Measurements from ENCODE around the gene PLCH1. TPM values are rescaled to one million over a fixed set of nuclear protein-coding genes. Genes with fewer than 3 reads are reported as not detected.

The PLCH1 gene
- total and polyA plus RNA-seq, 2 experiments from 2014 or later, result 8.1 to 25.3 TPM

DNA sequence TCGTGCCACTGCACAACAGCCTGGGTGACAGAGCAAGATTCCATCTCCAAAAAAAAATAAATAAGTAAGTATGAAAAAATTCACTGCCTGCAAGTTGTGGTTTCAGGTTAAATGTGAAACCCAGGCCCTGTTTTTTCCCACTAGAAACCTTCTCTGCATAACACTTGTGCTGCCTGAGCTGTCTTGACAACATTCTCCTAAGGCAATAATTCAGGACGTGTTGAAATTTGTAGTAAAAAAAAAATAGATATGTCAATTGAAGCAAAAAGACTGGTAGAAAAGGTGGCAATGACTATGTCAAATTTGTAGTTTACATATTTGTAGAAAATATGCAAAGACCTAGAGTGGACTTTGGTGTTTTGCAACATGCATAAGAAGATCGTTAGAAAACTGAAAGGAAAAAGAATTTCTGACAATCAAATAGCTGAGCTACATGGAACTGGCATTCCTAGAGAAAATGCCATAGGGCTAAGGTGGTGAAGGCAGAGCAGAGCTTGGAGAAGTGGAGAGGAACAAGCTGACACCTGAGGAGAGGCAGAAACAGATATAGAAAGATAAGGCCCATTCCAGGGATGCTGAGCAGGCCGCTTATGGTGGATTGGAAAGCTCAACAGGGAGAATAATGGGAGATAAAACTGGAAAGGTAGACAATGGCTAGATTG lies 150.2 kb downstream of the PLCH1 start:
- Mint-ChIP-seq H3K4me1 (peaks cover 9% of the 10 kb centered on the region), H3K27ac (no peak overlapping the region), H3K4me3 (no peak overlapping the region), H3K36me3 (ENCODE audit: low read depth) (peaks cover 10% of the 10 kb centered on the region), H3K27me3 (ENCODE audit: insufficient read depth, low read depth, poor library complexity) (peaks cover 3% of the 10 kb centered on the region), H3K9me3 (no peaks in the 10 kb centered on the region)
- no peak for ATAC-seq
- Histone ChIP-seq H3K27ac (ENCODE audit: low read depth) (no peak overlapping the region), H3K36me3 (ENCODE audit: insufficient read depth) (no peaks in the 10 kb centered on the region), H2AFZ (no peak overlapping the region), H3K4me1 (ENCODE audit: insufficient read depth) (no peaks in the 10 kb centered on the region), H3F3A (replicated peaks; ENCODE audit: low read depth) (no peaks in the 10 kb centered on the region), H3K79me2 (replicated peaks; ENCODE audit: insufficient read depth) (no peaks in the 10 kb centered on the region), H4K20me1 (replicated peaks; ENCODE audit: insufficient read depth) (no peaks in the 10 kb centered on the region), H3K27me3 (ENCODE audit: insufficient read depth) (no peaks in the 10 kb centered on the region), H3K9me2 (ENCODE audit: insufficient read depth) (no peaks in the 10 kb centered on the region), H3K4me3 (no peak overlapping the region), H3K4me2 (no peak overlapping the region)
- TF ChIP-seq, protein P1, sequence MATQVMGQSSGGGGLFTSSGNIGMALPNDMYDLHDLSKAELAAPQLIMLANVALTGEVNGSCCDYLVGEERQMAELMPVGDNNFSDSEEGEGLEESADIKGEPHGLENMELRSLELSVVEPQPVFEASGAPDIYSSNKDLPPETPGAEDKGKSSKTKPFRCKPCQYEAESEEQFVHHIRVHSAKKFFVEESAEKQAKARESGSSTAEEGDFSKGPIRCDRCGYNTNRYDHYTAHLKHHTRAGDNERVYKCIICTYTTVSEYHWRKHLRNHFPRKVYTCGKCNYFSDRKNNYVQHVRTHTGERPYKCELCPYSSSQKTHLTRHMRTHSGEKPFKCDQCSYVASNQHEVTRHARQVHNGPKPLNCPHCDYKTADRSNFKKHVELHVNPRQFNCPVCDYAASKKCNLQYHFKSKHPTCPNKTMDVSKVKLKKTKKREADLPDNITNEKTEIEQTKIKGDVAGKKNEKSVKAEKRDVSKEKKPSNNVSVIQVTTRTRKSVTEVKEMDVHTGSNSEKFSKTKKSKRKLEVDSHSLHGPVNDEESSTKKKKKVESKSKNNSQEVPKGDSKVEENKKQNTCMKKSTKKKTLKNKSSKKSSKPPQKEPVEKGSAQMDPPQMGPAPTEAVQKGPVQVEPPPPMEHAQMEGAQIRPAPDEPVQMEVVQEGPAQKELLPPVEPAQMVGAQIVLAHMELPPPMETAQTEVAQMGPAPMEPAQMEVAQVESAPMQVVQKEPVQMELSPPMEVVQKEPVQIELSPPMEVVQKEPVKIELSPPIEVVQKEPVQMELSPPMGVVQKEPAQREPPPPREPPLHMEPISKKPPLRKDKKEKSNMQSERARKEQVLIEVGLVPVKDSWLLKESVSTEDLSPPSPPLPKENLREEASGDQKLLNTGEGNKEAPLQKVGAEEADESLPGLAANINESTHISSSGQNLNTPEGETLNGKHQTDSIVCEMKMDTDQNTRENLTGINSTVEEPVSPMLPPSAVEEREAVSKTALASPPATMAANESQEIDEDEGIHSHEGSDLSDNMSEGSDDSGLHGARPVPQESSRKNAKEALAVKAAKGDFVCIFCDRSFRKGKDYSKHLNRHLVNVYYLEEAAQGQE (IDR thresholded peaks at IDR 0.05; ENCODE audit: unreplicated experiment), result no peak
- no peak for TF ChIP-seq ZNF114 (CRISPR knock-in tag; IDR thresholded peaks at IDR 0.05)
- TF ChIP-seq EZH2 (IDR thresholded peaks at IDR 0.05; ENCODE audit: low read depth, unreplicated experiment), result no peak
- TF ChIP-seq, protein P2, sequence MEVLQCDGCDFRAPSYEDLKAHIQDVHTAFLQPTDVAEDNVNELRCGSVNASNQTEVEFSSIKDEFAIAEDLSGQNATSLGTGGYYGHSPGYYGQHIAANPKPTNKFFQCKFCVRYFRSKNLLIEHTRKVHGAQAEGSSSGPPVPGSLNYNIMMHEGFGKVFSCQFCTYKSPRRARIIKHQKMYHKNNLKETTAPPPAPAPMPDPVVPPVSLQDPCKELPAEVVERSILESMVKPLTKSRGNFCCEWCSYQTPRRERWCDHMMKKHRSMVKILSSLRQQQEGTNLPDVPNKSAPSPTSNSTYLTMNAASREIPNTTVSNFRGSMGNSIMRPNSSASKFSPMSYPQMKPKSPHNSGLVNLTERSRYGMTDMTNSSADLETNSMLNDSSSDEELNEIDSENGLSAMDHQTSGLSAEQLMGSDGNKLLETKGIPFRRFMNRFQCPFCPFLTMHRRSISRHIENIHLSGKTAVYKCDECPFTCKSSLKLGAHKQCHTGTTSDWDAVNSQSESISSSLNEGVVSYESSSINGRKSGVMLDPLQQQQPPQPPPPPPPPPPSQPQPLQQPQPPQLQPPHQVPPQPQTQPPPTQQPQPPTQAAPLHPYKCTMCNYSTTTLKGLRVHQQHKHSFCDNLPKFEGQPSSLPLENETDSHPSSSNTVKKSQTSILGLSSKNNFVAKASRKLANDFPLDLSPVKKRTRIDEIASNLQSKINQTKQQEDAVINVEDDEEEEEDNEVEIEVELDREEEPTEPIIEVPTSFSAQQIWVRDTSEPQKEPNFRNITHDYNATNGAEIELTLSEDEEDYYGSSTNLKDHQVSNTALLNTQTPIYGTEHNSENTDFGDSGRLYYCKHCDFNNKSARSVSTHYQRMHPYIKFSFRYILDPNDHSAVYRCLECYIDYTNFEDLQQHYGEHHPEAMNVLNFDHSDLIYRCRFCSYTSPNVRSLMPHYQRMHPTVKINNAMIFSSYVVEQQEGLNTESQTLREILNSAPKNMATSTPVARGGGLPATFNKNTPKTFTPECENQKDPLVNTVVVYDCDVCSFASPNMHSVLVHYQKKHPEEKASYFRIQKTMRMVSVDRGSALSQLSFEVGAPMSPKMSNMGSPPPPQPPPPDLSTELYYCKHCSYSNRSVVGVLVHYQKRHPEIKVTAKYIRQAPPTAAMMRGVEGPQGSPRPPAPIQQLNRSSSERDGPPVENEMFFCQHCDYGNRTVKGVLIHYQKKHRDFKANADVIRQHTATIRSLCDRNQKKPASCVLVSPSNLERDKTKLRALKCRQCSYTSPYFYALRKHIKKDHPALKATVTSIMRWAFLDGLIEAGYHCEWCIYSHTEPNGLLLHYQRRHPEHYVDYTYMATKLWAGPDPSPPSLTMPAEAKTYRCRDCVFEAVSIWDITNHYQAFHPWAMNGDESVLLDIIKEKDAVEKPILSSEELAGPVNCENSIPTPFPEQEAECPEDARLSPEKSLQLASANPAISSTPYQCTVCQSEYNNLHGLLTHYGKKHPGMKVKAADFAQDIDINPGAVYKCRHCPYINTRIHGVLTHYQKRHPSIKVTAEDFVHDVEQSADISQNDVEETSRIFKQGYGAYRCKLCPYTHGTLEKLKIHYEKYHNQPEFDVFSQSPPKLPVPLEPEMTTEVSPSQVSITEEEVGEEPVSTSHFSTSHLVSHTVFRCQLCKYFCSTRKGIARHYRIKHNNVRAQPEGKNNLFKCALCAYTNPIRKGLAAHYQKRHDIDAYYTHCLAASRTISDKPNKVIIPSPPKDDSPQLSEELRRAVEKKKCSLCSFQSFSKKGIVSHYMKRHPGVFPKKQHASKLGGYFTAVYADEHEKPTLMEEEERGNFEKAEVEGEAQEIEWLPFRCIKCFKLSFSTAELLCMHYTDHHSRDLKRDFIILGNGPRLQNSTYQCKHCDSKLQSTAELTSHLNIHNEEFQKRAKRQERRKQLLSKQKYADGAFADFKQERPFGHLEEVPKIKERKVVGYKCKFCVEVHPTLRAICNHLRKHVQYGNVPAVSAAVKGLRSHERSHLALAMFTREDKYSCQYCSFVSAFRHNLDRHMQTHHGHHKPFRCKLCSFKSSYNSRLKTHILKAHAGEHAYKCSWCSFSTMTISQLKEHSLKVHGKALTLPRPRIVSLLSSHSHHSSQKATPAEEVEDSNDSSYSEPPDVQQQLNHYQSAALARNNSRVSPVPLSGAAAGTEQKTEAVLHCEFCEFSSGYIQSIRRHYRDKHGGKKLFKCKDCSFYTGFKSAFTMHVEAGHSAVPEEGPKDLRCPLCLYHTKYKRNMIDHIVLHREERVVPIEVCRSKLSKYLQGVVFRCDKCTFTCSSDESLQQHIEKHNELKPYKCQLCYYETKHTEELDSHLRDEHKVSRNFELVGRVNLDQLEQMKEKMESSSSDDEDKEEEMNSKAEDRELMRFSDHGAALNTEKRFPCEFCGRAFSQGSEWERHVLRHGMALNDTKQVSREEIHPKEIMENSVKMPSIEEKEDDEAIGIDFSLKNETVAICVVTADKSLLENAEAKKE (CRISPR knock-in tag; IDR thresholded peaks at IDR 0.05), result no peak
- TF ChIP-seq NANOG (IDR thresholded peaks at IDR 0.05; ENCODE audit: borderline replicate concordance), result no peak
- TF ChIP-seq CREB1 (CRISPR knock-in tag; IDR thresholded peaks at IDR 0.05; ENCODE audit: low read depth), result no peak
- TF ChIP-seq JUNB (IDR thresholded peaks at IDR 0.05; ENCODE audit: unreplicated experiment), result no peak
- no peak for TF ChIP-seq ZNF331 (CRISPR knock-in tag; IDR thresholded peaks at IDR 0.05; ENCODE audit: low read depth)
- TF ChIP-seq, protein P3, sequence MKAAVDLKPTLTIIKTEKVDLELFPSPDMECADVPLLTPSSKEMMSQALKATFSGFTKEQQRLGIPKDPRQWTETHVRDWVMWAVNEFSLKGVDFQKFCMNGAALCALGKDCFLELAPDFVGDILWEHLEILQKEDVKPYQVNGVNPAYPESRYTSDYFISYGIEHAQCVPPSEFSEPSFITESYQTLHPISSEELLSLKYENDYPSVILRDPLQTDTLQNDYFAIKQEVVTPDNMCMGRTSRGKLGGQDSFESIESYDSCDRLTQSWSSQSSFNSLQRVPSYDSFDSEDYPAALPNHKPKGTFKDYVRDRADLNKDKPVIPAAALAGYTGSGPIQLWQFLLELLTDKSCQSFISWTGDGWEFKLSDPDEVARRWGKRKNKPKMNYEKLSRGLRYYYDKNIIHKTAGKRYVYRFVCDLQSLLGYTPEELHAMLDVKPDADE (IDR thresholded peaks at IDR 0.05), result no peak
- no peak for TF ChIP-seq POLR2AphosphoS5 (IDR thresholded peaks at IDR 0.05; ENCODE audit: low read depth)
- no peak for TF ChIP-seq EZH2phosphoT487 (IDR thresholded peaks at IDR 0.05; ENCODE audit: unreplicated experiment)
- TF ChIP-seq STAT1 (IDR thresholded peaks at IDR 0.05; ENCODE audit: unreplicated experiment), result no peak
- TF ChIP-seq, protein P4, sequence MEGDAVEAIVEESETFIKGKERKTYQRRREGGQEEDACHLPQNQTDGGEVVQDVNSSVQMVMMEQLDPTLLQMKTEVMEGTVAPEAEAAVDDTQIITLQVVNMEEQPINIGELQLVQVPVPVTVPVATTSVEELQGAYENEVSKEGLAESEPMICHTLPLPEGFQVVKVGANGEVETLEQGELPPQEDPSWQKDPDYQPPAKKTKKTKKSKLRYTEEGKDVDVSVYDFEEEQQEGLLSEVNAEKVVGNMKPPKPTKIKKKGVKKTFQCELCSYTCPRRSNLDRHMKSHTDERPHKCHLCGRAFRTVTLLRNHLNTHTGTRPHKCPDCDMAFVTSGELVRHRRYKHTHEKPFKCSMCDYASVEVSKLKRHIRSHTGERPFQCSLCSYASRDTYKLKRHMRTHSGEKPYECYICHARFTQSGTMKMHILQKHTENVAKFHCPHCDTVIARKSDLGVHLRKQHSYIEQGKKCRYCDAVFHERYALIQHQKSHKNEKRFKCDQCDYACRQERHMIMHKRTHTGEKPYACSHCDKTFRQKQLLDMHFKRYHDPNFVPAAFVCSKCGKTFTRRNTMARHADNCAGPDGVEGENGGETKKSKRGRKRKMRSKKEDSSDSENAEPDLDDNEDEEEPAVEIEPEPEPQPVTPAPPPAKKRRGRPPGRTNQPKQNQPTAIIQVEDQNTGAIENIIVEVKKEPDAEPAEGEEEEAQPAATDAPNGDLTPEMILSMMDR (conservative IDR thresholded peaks at IDR 0.05; ENCODE audit: low read depth in 2 of 2), result no peak
- DNase-seq (ENCODE audit: low spot score), result no peak
